ENCODE measurements around the gene SNX32.
A peak's percentile ranks its signal among the peaks of the same experiment; 100 is the strongest.

Gene SNX32

GRCh38 chr11:65897020-65897471 is 63.3 kb downstream of the SNX32 start:
- no peak for TF ChIP-seq CTCF (IDR thresholded peaks at IDR 0.05; ENCODE audit: low read depth, low read length, missing control alignments)
- no peak overlapping the region for H3K4me3 ChIP-seq (ENCODE audit: low read depth, low read length)
- DNase-seq (ENCODE audit: low read depth), result no peak
- in situ Hi-C loops (cut with HindIII; ENCODE audit: low sequenced_read_pairs), result no loop called here

- in situ Hi-C loops (cut with HindIII; ENCODE audit: low sequenced_read_pairs), result no loop called here
- no peak for DNase-seq (ENCODE audit: low read depth)
- peak overlapping the region; percentile 70 for H3K4me3 ChIP-seq (ENCODE audit: low read depth, low read length)
- TF ChIP-seq CTCF (IDR thresholded peaks at IDR 0.05; ENCODE audit: low read depth, low read length, missing control alignments), result no peak
These were observed 65.0 kb downstream of the SNX32 start for GRCh38 chr11:65898656-65899355.

GRCh38 chr11:65899356-65900124 is 65.8 kb downstream of the SNX32 start:
- TF ChIP-seq CTCF (IDR thresholded peaks at IDR 0.05; ENCODE audit: low read depth, low read length, missing control alignments), result no peak
- no peak for DNase-seq (ENCODE audit: low read depth)
- peak overlapping the region; percentile 70 for H3K4me3 ChIP-seq (ENCODE audit: low read depth, low read length)
- in situ Hi-C loops (cut with HindIII; ENCODE audit: low sequenced_read_pairs), result no loop called here

- no peak for TF ChIP-seq CTCF (IDR thresholded peaks at IDR 0.05; ENCODE audit: low read depth, low read length, missing control alignments)
These were observed 66.5 kb downstream of the SNX32 start, which contains the start of gene FOSL1 for GRCh38 chr11:65900125-65900898. Gene FOSL1, minus strand, starts transcription at chr11:65900388. Its CDS starts 49 bp downstream, at chr11:65900339.

GRCh38 chr11:65900899-65901180 is 67.1 kb downstream of the SNX32 start:
- no peak for TF ChIP-seq CTCF (IDR thresholded peaks at IDR 0.05; ENCODE audit: low read depth, low read length, missing control alignments)
- peak overlapping the region; percentile 70 for H3K4me3 ChIP-seq (ENCODE audit: low read depth, low read length)
- in situ Hi-C loops (cut with HindIII; ENCODE audit: low sequenced_read_pairs), result no loop called here

More at GRCh38 chr11:65900125-65900898, 66.5 kb downstream of the SNX32 start, which contains the start of gene FOSL1:
- peak; percentile 84 for DNase-seq (ENCODE audit: low read depth)
- in situ Hi-C loops (cut with HindIII; ENCODE audit: low sequenced_read_pairs), result no loop called here
- peak within 1 kb of the TSS; percentile 70 for H3K4me3 ChIP-seq (ENCODE audit: low read depth, low read length)

GRCh38 chr11:65903068-65903481 is 69.3 kb downstream of the SNX32 start:
- no peak for TF ChIP-seq CTCF (IDR thresholded peaks at IDR 0.05; ENCODE audit: low read depth, low read length, missing control alignments)
- in situ Hi-C loops (cut with HindIII; ENCODE audit: low sequenced_read_pairs), result no loop called here
- no peak overlapping the region for H3K4me3 ChIP-seq (ENCODE audit: low read depth, low read length)
- no peak for DNase-seq (ENCODE audit: low read depth)

More at GRCh38 chr11:65900899-65901180, 67.1 kb downstream of the SNX32 start:
- no peak for DNase-seq (ENCODE audit: low read depth)
